ENCODE measurements around the gene SDS.

DNA sequence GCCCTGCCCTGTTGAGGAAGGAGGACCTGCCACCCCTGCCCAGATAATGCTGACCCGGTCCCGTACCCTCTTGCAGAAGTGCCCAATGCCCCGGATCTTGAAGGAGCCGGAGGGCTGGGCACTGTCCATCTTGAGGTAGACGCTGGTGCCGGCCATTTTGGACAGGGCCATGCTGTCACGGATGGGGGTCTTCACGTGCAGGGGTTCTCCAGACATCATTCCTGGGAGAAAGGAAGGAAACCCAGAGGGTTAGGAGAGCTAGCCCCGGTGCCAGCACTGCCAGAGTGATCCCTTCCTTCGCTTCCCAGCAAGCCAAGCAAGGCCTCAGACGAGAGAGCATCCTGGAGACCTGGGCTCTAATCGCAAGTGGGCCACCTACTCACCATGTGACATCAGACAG, 4.2 kb downstream of the SDS start:
- no peak for TF ChIP-seq CTCF (IDR thresholded peaks at IDR 0.05; ENCODE audit: low read length)
- no peak for TF ChIP-seq EZH2 (optimal IDR thresholded peaks at IDR 0.05; ENCODE audit: low read depth, low read length)

All from MM.1S (cell line).